Activated CD4-positive, alpha-beta T cell treated with anti-CD3 and anti-CD28 coated beads, Interleukin-2, amount 50 U/mL, for 4 hours (primary cell): ENCODE measurements around the gene ZNHIT2.
"Not testable (repeated sequence)": the region's sequence is repeated elsewhere in the genome, so short reads cannot be mapped to it uniquely, and the experiment has no call there.

Source experiments
- DNase-seq, 2 experiments: peaks; one replicate each; pipeline ENCODE4 v3.0.0-alpha.2; 2020

Gene ZNHIT2

DNA sequence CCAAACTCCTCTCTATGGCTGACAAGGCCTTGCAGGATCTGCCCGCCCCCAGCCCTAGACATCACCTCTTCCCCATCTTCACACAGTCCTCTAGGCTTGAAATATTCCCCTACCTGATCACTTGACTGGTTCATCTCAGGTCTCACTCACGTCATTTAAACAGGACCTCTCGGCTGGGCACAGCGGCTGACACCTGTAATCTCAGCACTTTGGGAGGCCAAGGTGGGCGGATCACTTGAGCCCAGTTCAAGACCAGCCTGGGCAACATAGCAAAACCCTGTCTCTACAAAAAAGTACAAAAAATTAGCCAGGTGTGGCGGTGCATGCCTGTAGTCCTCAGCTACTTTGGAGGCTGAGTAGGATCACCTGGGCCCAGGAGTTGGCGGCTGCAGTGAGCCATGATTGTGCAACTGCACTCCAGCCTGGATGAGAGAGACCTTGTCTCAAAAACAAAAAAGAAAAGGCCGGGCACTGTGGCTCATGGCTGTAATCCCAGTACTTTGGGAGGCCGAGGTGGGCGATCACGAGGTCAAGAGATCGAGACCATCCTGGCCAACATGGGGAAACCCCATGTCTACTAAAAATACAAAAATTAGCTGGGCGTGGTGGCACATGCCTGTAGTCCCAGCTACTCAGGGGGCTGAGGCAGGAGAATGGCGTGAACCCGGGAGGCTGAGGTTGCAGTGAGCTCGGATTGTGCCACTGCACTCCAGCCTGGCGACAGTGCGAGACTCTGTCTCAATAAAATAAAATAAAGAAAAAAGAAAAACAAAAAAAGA is 1.6 kb upstream of the ZNHIT2 start:
- not testable (repeated sequence) for DNase-seq

DNA sequence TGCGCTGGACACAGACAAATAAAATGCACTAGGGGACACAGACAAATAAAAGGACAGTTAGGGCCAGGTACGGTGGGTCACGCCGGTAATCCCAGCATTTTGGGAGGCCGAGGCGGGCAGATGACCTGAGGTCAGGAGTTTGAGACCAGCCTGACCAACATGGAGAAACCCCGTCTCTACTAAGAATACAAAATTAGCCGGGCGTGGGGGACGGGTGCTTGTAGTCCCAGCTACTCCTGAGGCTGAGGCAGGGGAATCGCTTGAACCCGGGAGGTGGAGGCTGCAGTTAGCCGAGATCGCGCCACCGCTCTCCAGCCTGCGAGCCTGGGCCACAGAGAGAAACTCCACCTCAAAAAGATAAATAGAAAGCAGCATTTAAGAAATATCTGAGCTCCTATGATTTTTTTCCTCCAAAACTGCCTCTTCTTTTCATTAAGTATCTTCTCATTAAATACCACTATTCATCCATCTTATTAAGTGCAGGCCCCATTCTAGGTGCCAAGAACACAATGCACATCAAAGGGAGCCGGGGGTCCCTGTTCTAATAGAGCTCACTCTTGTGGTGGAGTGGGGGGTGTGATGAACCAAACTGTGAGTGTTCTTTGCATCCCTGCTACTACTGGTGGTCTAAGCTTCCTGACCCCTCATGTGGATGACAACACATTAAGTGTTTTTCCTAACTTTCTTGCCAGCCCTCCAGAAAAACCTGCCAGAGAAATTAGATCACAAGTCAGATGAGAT is 766 bp upstream of the ZNHIT2 start:
- no peak for DNase-seq

GRCh38 chr11:65116370-65117205 is 913 bp downstream of the ZNHIT2 start:
- peak; percentile 54 to 63 for DNase-seq

- no peak for DNase-seq
Observed at GRCh38 chr11:65115361-65116082, 2.0 kb downstream of the ZNHIT2 start.

DNA sequence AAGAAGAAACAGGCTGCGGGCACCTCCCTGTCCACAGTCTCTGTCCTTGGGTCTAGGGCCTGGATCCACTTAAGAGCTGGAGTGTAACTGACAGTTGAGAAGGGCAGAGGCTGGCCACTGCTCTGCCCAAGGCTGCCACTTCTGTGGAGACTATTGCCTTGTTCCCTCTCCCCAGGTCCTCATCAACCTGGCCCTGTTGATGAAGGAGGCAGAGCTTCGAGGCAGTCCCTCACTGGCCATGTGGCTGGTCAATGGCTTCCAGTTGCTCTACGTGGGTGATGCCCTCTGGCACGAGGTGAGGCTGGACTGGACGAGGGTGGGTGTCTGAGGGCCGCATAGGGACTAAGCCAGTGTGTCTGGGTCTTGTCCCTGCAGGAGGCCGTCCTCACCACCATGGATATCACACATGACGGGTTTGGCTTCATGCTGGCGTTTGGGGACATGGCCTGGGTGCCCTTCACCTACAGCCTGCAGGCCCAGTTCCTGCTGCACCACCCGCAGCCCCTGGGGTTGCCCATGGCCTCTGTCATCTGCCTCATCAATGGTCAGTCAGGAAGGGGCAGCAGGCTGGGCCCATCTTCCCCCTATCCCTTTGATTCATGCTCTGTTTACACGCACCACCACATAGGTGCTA is 2.8 kb downstream of the ZNHIT2 start:
- DNase-seq: no peak

- DNase-seq: no peak
Observed at GRCh38 chr11:65113839-65114238, 3.7 kb downstream of the ZNHIT2 start.

- no peak for DNase-seq
Observed at GRCh38 chr11:65113361-65113756, 4.1 kb downstream of the ZNHIT2 start.

GRCh38 chr11:65112546-65113360 is 4.7 kb downstream of the ZNHIT2 start:
- peak; percentile 65 to 72 for DNase-seq

- peak; percentile 93 to 94 for DNase-seq
Observed at GRCh38 chr11:65111744-65112545, 5.6 kb downstream of the ZNHIT2 start, which contains the start of gene TM7SF2. TSS of gene TM7SF2 (plus strand) at chr11:65111872. CDS start at chr11:65112016, 144 bp downstream.

DNA sequence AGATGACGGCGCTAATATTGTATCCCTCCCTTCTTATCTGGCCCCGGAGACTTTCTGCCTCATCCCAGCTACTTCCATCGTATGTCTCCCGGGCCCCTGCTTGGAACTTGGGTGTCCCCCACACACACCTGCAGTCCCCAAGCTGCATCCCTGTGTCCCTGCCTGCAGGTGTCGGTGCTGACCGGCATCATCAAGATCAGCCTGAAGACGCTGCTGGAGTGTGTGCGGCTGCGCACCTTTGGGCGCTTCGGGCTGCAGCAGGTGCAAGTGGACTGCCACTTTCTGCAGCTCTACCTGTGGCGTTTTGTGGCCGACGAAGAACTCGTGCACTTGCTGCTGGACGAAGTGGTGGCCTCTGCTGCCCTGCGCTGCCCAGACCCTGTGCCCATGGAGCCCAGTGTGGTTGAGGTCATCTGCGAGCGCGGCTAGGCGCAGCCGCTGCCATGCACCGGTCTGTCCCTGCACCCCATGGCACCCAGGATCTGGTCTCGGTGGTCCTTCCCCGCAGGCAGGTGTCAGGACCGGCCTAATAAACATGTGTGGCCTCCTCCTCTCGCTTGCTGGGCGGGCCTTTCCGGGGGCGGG is 6.2 kb downstream of the ZNHIT2 start:
- DNase-seq: no peak

GRCh38 chr11:65110354-65110861 is 7.1 kb downstream of the ZNHIT2 start:
- DNase-seq: peak; percentile 94 to 98

GRCh38 chr11:65109231-65110198 is 8.0 kb downstream of the ZNHIT2 start:
- DNase-seq: no peak

DNA sequence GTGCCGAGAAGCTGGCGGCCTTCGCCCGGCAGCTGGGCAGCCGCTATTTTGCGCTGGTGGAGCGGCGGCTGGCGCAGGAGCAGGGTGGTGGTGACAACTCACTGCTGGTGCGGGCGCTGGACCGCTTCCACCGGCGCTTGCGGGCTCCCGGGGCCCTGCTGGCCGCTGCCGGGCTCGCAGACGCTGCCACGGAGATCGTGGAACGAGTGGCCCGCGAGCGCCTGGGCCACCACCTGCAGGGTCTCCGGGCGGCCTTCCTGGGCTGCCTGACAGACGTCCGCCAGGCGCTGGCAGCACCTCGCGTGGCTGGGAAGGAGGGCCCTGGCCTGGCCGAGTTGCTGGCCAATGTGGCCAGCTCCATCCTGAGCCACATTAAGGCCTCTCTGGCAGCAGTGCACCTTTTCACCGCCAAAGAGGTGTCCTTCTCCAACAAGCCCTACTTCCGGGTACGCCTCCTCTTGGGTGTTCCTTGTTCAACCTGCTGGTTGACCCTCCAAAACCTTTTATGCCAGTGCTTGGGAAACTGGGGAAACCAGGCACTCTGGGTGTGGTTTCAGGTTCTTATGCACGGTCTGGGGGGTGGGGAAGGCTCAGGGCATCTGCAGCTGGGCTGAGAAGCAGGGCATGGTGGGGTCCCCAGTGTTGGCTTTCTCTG is 8.9 kb downstream of the ZNHIT2 start:
- DNase-seq: no peak

DNA sequence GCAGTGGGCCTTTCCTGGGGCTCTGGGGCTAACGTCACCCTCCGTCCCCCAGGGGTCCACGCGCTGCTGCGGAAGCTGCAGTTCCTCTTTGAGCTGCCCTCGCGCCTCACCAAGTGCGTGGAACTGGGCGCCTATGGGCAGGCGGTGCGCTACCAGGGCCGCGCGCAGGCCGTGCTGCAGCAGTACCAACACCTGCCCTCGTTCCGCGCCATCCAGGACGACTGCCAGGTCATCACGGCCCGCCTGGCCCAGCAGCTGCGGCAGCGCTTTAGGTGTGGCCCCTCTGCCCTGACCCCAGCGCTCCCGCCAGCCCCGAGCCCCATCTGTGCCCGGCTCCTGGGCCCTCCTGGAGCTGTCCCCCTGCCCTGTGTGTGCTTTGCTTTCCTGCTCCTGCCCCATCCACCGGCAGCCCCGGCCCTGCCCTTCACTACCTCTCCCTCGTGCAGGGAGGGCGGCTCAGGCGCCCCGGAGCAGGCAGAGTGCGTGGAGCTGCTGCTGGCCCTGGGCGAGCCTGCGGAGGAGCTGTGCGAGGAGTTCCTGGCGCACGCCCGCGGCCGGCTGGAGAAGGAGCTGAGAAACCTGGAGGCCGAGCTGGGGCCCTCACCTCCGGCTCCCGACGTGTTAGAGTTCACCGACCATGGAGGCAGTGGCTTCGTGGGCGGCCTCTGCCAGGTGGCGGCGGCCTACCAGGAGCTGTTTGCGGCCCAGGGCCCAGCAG is 9.6 kb downstream of the ZNHIT2 start:
- DNase-seq: no peak

- no peak for DNase-seq
Observed at GRCh38 chr11:65107078-65107477, 10.4 kb downstream of the ZNHIT2 start.

- DNase-seq: no peak
Observed at GRCh38 chr11:65104628-65105027, 12.9 kb downstream of the ZNHIT2 start.

- no peak for DNase-seq
Observed at GRCh38 chr11:65103476-65103875, 14.0 kb downstream of the ZNHIT2 start.
